Breast epithelium (tissue), 3 donors: ENCODE measurements around the gene ZNF467.

Experiments
- POLR2A ChIP-seq: fragments of 450-650 bp; IDR thresholded peaks from one replicate; pipeline ENCODE4 v1.6.1; 2016; ENCODE audit warnings: antibody characterized with exemption, mild to moderate bottlenecking, moderate library complexity
- TF ChIP-seq, protein P1 (sequence below), 3 donors: fragments of 450-650 bp; IDR thresholded peaks; one replicate each; pipeline ENCODE4 v1.5.1; 2016 to 2017; ENCODE audit warnings: antibody characterized with exemption in 3 of 3, mild to moderate bottlenecking in 3 of 3, moderate library complexity in 3 of 3

DNA sequence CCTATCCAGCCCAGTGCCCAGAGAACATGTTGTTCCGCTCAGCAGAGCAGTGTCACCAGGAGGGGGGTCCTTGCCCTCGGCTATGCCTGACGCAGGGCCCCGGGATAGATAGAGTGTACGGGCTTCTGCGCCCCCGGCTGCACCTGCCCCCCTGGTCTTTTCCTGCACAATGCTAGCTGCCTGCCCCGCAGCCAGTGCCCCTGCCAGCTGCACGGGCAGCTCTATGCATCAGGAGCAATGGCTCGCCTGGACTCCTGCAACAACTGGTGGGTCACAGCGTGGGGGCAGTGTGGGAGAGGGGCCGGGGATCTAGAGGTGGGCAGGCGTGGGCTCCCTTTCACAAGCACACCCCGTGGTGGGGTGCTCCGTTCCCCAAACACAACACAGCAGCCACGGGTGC lies 33.3 kb upstream of the ZNF467 start:
- TF ChIP-seq, protein P1, sequence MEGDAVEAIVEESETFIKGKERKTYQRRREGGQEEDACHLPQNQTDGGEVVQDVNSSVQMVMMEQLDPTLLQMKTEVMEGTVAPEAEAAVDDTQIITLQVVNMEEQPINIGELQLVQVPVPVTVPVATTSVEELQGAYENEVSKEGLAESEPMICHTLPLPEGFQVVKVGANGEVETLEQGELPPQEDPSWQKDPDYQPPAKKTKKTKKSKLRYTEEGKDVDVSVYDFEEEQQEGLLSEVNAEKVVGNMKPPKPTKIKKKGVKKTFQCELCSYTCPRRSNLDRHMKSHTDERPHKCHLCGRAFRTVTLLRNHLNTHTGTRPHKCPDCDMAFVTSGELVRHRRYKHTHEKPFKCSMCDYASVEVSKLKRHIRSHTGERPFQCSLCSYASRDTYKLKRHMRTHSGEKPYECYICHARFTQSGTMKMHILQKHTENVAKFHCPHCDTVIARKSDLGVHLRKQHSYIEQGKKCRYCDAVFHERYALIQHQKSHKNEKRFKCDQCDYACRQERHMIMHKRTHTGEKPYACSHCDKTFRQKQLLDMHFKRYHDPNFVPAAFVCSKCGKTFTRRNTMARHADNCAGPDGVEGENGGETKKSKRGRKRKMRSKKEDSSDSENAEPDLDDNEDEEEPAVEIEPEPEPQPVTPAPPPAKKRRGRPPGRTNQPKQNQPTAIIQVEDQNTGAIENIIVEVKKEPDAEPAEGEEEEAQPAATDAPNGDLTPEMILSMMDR (IDR thresholded peaks at IDR 0.05): no peak
- TF ChIP-seq POLR2A: no peak
